Peyer's patch (tissue), 4 donors: Measurements from ENCODE around the gene IQCK.

Experiments used
- POLR2A ChIP-seq, 2 donors: fragments of 450-650 bp; IDR thresholded peaks; one replicate each; pipeline ENCODE4 v1.5.1; 2017; ENCODE audit warnings: antibody characterized with exemption in 2 of 2, mild to moderate bottlenecking in 2 of 2, moderate library complexity in 2 of 2
- TF ChIP-seq, protein P1 (sequence below), 6 experiments: fragments of 450-650 bp in 4 of 6; fragments of 200-600 bp in 2 of 6; sonication (generic) in 1 of 6; IDR thresholded peaks; one replicate each; pipeline ENCODE4 v1.5.1; 2017 to 2019; ENCODE audit warnings: antibody characterized with exemption in 6 of 6, mild to moderate bottlenecking in 3 of 6, moderate library complexity in 1 of 6

DNA sequence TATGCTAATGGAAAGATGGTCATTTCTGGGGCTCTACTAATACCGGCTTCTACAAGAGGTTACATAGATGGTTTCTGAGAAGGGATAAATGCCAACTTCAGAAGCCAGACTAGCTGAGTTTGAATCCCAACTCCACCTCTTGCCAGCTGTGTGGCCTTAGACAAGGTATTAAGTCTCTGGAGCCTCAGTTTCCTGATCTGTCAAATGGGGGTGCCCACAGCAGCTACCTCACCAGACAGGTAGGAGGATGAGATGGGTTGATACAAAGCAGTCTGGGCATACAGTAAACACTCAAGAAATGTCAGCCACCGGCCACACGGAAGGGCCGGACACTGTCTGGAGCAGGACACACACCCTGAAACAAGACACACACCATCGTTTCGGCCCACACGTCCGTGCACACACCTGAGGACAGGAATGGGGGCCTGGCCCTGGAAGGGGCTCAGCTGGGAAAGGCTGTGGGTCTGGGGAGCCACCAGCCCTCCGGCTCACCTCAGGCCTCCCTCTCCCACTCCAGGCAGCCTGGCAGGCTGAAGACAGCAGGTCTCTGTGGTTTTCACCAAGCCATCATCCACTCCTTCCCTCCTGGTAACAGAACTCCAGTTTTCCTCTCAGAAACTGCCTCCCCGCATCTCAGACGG is 5.5 kb upstream of the IQCK start:
- TF ChIP-seq, protein P1, sequence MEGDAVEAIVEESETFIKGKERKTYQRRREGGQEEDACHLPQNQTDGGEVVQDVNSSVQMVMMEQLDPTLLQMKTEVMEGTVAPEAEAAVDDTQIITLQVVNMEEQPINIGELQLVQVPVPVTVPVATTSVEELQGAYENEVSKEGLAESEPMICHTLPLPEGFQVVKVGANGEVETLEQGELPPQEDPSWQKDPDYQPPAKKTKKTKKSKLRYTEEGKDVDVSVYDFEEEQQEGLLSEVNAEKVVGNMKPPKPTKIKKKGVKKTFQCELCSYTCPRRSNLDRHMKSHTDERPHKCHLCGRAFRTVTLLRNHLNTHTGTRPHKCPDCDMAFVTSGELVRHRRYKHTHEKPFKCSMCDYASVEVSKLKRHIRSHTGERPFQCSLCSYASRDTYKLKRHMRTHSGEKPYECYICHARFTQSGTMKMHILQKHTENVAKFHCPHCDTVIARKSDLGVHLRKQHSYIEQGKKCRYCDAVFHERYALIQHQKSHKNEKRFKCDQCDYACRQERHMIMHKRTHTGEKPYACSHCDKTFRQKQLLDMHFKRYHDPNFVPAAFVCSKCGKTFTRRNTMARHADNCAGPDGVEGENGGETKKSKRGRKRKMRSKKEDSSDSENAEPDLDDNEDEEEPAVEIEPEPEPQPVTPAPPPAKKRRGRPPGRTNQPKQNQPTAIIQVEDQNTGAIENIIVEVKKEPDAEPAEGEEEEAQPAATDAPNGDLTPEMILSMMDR (IDR thresholded peaks at IDR 0.05) = no peak
- no peak for TF ChIP-seq POLR2A (IDR thresholded peaks at IDR 0.05)
